Left forelimb (tissue), 1 donor: ENCODE results near the gene KIAA1549.
"Not testable (repeated sequence)": the region's sequence is repeated elsewhere in the genome, so short reads cannot be mapped to it uniquely, and the experiment has no call there.

Source experiments
- DNase-seq: peaks from one replicate; pipeline ENCODE4 v3.0.0-alpha.2; 2018; ENCODE audit warnings: low spot score

Gene KIAA1549

GRCh38 chr7:138809346-138809745 lies 171.8 kb downstream of the KIAA1549 start:
- DNase-seq, result no peak

DNA sequence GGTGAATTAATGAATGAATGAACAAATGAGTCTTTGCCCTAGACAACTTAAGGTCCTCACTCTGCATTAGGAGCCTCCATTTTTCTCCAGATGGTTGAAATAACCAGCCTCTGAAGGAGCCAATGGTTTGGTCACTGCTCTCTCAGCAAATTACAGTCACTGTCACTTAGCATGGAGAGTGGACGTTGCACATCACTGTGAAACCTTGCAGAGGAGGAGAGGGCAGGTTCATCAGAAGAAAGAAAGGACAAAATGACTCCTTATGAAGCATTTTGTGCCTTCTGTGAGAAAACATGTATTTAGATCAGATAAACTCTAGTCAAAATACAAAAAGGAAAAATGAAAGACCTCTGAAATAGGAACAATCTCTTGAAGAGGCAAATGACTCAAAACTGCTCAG lies 176.6 kb downstream of the KIAA1549 start:
- no peak for DNase-seq

DNA sequence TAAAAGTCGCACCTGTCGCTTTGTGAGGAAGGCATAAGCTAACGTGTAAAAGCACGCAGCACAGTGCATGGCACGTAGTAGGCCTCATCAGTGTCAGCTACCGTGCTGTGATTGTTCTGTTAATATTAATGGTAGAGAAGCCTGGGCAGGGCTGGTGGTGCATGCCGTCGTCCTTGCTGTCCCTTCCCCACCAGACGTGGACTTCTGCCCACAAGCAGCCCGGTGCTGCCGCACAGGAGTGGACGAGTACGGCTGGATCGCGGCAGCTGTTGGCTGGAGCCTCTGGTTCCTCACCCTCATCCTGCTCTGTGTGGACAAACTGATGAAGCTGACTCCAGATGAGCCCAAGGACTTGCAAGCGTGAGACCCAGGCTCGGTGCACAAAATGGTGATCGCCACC lies 178.5 kb downstream of the KIAA1549 start:
- DNase-seq, result no peak

GRCh38 chr7:138801256-138801655 lies 179.9 kb downstream of the KIAA1549 start:
- no peak for DNase-seq

- no peak for DNase-seq
These were observed 181.7 kb downstream of the KIAA1549 start for GRCh38 chr7:138799336-138800000.

DNA sequence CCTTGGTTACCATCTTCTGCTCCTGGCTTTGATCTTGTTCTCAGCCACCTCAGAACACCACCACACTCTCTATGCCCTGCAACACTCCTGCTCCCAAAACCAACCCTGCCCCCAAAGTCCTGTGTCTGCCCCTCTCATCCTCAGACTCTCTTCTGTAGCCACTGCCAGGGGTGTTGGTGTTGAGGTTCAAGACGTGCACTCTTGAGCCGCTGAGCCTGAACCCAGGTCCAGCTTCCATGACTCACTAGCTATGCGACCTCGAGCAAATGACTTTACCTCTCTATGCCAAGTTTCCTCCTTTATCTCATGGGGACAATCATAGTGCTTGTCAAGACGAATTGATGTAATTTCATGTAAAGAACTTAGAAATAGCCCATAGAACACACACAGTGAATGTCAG lies 182.4 kb downstream of the KIAA1549 start:
- no peak for DNase-seq

- no peak for DNase-seq
These were observed 183.4 kb downstream of the KIAA1549 start, which contains the start of the genes ATP6V0A4 and TMEM213 for GRCh38 chr7:138797715-138798320. Gene ATP6V0A4 (minus strand): TSS chr7:138798196. CDS start chr7:138771247, 26,949 bp downstream. Gene TMEM213 (plus strand): TSS chr7:138797994. CDS start chr7:138798105, 111 bp downstream.

DNA sequence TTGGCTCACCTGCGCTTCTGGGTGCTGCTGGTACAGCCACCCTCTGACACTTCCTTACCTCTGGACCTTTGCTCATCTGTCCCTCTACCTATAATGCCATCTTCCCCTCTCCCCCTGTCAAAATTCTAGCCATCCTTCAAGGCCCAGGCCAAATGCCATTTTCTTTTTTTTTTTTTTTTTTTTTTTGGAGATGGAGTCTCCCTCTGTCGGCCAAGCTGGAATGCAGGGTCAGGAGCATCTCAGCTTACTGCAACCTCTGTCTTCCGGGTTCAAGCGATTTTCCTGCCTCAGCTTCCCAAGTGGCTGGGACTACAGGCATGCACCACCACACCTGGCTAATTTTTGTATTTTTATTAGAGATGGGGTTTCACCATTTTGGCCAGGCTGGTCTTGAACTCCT lies 184.1 kb downstream of the KIAA1549 start:
- DNase-seq, result not testable (repeated sequence)

DNA sequence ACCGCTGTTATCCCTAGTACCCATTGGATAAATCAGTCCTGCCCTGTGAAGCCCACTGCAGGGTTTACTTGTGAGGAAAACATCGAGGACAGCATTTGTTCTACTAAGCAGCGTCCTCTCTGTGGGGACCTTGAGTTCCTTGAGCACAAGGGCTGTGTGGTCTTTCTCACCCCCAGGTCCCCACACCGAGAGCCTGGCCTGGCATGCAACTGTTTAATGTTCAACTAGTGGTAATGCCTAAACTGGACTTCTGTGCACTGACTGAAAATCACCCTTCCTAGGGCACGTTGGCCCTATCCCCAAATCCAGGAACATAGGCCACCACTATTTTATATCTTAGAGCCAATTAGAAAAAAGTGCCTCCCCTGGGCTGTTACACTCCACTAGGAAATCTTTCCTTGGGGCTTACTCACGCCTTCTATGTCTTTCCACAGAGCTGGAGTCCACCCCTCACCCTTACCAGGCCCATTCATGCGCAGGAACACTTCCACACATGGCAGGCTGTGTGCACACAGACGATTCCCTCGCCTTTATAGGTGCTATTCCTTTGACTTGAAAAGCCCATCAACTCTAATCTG lies 185.1 kb downstream of the KIAA1549 start:
- DNase-seq, result no peak

GRCh38 chr7:138785587-138786437 lies 195.4 kb downstream of the KIAA1549 start:
- DNase-seq, result no peak

GRCh38 chr7:138784692-138785091 lies 196.5 kb downstream of the KIAA1549 start:
- no peak for DNase-seq
